ENCODE measurements around the gene EFCAB6. TPM values are rescaled to one million over a fixed set of nuclear protein-coding genes. Genes with fewer than 3 reads are reported as not detected.

The EFCAB6 gene
- total and polyA plus RNA-seq, 9 of the 15 experiments (the other 6 are each of a cell fraction or from before 2014, with no cell fraction given): 0.06 TPM; not detected in 8

DNA sequence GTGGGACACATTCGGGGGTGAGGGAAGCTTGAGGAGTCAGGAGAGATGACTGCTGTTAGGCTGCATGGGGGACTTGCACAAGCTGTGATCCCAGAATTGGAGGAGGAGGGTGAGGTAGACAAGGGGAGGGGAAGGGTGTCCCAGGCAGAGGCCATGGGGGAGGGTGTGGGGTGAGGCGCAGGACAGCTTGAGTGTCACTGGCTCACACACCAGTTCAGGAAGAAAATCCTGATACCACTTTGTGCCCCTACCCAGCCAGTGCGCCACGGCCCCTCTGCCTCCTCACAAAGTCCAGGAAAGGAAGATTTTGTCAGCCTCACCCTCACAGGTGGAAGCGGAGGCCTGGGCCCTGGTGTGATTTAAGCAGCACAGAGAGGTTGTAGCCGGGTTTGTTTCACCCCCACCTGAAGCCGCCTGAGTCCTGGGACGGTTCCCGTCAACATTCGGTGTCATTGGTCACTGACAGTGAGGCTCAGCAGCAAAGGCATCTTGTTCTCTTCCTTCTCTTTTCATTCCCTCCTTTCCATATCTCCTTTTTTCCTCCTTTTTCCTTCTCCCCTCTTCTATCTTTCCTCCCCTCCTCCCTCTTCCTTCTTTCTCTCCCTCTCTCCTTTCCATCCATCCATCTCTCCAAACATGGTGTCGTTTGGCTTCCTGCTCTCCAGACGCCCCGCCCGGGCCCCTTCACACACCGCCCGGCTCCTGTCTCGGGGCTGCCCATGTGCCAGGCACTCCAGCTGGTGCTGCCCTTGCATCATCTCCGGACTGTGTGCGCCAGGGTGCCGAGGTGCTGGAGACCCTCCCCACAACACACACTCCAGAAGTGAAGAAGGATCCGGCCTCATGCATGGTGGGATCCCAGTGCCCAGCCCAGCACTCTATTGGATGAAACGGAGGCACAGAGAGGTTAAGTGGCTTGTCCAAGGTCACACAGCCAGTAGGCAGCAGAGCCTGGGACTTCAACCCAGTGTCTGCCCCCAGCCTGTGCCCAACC is 311.0 kb downstream of the EFCAB6 start:
- H3K27me3 ChIP-seq (ENCODE audit: control insufficient read depth in 2 of 2, insufficient read depth in 2 of 2, low read length in 2 of 2): no peaks in the 10 kb centered on the region
- no peak overlapping the region for H3K27ac ChIP-seq (ENCODE audit: extremely low read depth, low read depth, low read length)
- POLR2A ChIA-PET: no interaction called here
- H3K36me3 ChIP-seq (ENCODE audit: control insufficient read depth, insufficient read depth, low read length): no peaks in the 10 kb centered on the region
- WGBS (ENCODE audit: insufficient coverage, low coverage, missing lambda C conversion rate): 2% methylated on average over 14 of the region's 22 CpGs
- no peak overlapping the region for H3K9ac ChIP-seq (ENCODE audit: insufficient read depth in 1 of 2, low read depth in 2 of 2, low read length in 2 of 2)
- CTCF ChIA-PET (ENCODE audit: low intra/inter-chr PET ratio): no interaction called here
- H3K4me1 ChIP-seq (replicated peaks in 1 of 2; ENCODE audit: control insufficient read depth in 2 of 2, insufficient read depth in 2 of 2, low read length in 2 of 2): no peaks in the 10 kb centered on the region
- H4K20me1 ChIP-seq (replicated peaks; ENCODE audit: control insufficient read depth, insufficient read depth, low read length): no peaks in the 10 kb centered on the region
- DNase-seq (ENCODE audit: extremely low read depth in 1 of 4, low spot score in 3 of 4) (no peak), FAIRE-seq (no peak), ATAC-seq (no peak)
- intact Hi-C loops (cut with micrococcal nuclease) (no loop called here), in situ Hi-C loops (cut with MboI) (no loop called here)
- H2AFZ ChIP-seq (ENCODE audit: low read depth, low read length): no peak overlapping the region
- no peaks in the 10 kb centered on the region for H3K9me1 ChIP-seq (ENCODE audit: control insufficient read depth, insufficient read depth, low read length)
- no TSS peak for BruUV-seq (replicated peaks)
- no peak for TF ChIP-seq DIDO1 (tag; IDR thresholded peaks at IDR 0.05; ENCODE audit: low read depth)
- TF ChIP-seq FOXK2 (conservative IDR thresholded peaks at IDR 0.05 in 1 of 2, IDR thresholded peaks at IDR 0.05 in 1 of 2; ENCODE audit: low read depth in 2 of 2): no peak
- no peak overlapping the region for H3K4me3 ChIP-seq
- H3K4me2 ChIP-seq (ENCODE audit: insufficient read depth, low read length): no peak overlapping the region
- no peaks in the 10 kb centered on the region for H3K9me3 ChIP-seq (replicated peaks; ENCODE audit: control insufficient read depth, insufficient read depth, low read depth, low read length)
- no peaks in the 10 kb centered on the region for H3K79me2 ChIP-seq (ENCODE audit: control insufficient read depth, insufficient read depth, low read length)

- no peak overlapping the region for H3K9ac ChIP-seq (ENCODE audit: insufficient read depth in 1 of 2, low read depth in 2 of 2, low read length in 2 of 2)
- no TSS peak for BruUV-seq (replicated peaks)
- H2AFZ ChIP-seq (ENCODE audit: low read depth, low read length): no peak overlapping the region
- H3K27ac ChIP-seq (ENCODE audit: extremely low read depth, low read depth, low read length): no peak overlapping the region
- FAIRE-seq (no peak), DNase-seq (ENCODE audit: extremely low read depth in 1 of 4, low spot score in 3 of 4) (no peak), ATAC-seq (no peak)
- no peaks in the 10 kb centered on the region for H4K20me1 ChIP-seq (replicated peaks; ENCODE audit: control insufficient read depth, insufficient read depth, low read length)
- no peaks in the 10 kb centered on the region for H3K4me1 ChIP-seq (replicated peaks in 1 of 2; ENCODE audit: control insufficient read depth in 2 of 2, insufficient read depth in 2 of 2, low read length in 2 of 2)
- no peak overlapping the region for H3K4me2 ChIP-seq (ENCODE audit: insufficient read depth, low read length)
- ChIA-PET CTCF (ENCODE audit: low intra/inter-chr PET ratio) (no interaction called here), POLR2A (no interaction called here)
- no peaks in the 10 kb centered on the region for H3K36me3 ChIP-seq (ENCODE audit: control insufficient read depth, insufficient read depth, low read length)
- no peak overlapping the region for H3K4me3 ChIP-seq
- in situ Hi-C loops (cut with MboI): no loop called here
- H3K9me3 ChIP-seq (replicated peaks; ENCODE audit: control insufficient read depth, insufficient read depth, low read depth, low read length): no peaks in the 10 kb centered on the region
- intact Hi-C loops (cut with micrococcal nuclease): no loop called here
- H3K79me2 ChIP-seq (ENCODE audit: control insufficient read depth, insufficient read depth, low read length): no peaks in the 10 kb centered on the region
- no peaks in the 10 kb centered on the region for H3K27me3 ChIP-seq (ENCODE audit: control insufficient read depth in 2 of 2, insufficient read depth in 2 of 2, low read length in 2 of 2)
- no CpG with 5 or more reads among the region's 1 CpG for WGBS (ENCODE audit: insufficient coverage, low coverage, missing lambda C conversion rate)
- no peaks in the 10 kb centered on the region for H3K9me1 ChIP-seq (ENCODE audit: control insufficient read depth, insufficient read depth, low read length)
- TF ChIP-seq CBX5 (IDR thresholded peaks at IDR 0.05; ENCODE audit: borderline replicate concordance, low read depth) (no peak), TAF9B (IDR thresholded peaks at IDR 0.05; ENCODE audit: partially characterized antibody) (no peak), VEZF1 (CRISPR knock-in tag; IDR thresholded peaks at IDR 0.05) (no peak), ZFP36 (IDR thresholded peaks at IDR 0.05; ENCODE audit: low read depth, low read length, partially characterized antibody) (no peak), ZBTB11 (CRISPR knock-in tag; IDR thresholded peaks at IDR 0.05) (no peak), HDAC6 (IDR thresholded peaks at IDR 0.05; ENCODE audit: low read depth, low read length) (no peak)
Observed at GRCh38 chr22:43498856-43499253, 313.2 kb downstream of the EFCAB6 start.

Measured in K562 (cell line).